Thyroid gland (tissue), 4 donors: ENCODE results near the gene SLC19A1.

Experiments
- POLR2A ChIP-seq, 2 donors: fragments of 450-650 bp; IDR thresholded peaks; one replicate each; pipeline ENCODE4 v1.6.1; 2017; ENCODE audit warnings: antibody characterized with exemption in 2 of 2, mild to moderate bottlenecking in 2 of 2, moderate library complexity in 1 of 2
- TF ChIP-seq, protein P1 (sequence below), 6 experiments: fragments of 200-600 bp in 3 of 6; fragments of 450-650 bp in 3 of 6; sonication (generic) in 3 of 6; IDR thresholded peaks; one replicate each; pipeline ENCODE4 v1.5.1; 2016 to 2019; ENCODE audit warnings: antibody characterized with exemption in 6 of 6, mild to moderate bottlenecking in 2 of 6, inconsistent platforms in 1 of 6, moderate library complexity in 1 of 6

DNA sequence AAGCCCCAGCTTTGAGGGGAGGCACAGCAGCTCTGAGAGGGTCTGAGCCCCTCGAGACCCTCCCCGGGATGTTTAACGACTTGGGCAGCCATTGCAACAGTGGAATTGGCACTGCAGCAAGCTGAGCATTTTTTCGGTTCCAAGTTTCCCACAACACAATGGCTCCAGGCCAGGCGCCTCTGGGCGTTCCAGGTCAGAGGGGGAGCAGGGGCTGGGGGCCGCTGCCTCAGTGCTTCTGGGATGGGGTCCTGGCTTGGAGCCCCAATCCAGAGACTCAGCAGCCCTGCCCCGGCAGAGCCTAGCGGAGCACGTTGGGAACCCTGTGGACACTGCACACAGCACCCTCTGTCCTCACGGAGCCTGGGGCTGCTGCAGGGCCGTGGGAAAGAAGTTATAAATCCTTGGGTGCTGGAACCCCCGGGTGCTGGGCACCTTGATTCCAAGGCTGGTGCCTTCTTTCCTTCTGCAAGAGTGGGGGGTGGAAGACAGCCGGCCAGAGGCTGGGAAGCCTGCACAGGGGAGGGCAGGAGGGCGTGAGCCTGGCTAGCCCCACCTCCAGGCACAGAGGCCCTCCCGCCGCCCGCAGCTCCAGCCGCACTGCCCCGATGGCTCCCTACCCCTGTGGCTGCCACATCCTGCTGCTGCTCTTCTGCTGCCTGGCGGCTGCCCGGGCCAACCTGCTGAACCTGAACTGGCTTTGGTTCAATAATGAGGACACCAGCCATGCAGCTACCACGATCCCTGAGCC lies 87.1 kb downstream of the SLC19A1 start:
- TF ChIP-seq, protein P1, sequence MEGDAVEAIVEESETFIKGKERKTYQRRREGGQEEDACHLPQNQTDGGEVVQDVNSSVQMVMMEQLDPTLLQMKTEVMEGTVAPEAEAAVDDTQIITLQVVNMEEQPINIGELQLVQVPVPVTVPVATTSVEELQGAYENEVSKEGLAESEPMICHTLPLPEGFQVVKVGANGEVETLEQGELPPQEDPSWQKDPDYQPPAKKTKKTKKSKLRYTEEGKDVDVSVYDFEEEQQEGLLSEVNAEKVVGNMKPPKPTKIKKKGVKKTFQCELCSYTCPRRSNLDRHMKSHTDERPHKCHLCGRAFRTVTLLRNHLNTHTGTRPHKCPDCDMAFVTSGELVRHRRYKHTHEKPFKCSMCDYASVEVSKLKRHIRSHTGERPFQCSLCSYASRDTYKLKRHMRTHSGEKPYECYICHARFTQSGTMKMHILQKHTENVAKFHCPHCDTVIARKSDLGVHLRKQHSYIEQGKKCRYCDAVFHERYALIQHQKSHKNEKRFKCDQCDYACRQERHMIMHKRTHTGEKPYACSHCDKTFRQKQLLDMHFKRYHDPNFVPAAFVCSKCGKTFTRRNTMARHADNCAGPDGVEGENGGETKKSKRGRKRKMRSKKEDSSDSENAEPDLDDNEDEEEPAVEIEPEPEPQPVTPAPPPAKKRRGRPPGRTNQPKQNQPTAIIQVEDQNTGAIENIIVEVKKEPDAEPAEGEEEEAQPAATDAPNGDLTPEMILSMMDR (IDR thresholded peaks at IDR 0.05) = no peak
- TF ChIP-seq POLR2A (IDR thresholded peaks at IDR 0.05) = no peak
